ENCODE results near the gene CADPS2. TPM values are rescaled to one million over a fixed set of nuclear protein-coding genes. Genes with fewer than 3 reads are reported as not detected.

Gene CADPS2
- total and polyA plus RNA-seq, 7 donors = 4.7 to 13.0 (median 9.5) TPM

DNA sequence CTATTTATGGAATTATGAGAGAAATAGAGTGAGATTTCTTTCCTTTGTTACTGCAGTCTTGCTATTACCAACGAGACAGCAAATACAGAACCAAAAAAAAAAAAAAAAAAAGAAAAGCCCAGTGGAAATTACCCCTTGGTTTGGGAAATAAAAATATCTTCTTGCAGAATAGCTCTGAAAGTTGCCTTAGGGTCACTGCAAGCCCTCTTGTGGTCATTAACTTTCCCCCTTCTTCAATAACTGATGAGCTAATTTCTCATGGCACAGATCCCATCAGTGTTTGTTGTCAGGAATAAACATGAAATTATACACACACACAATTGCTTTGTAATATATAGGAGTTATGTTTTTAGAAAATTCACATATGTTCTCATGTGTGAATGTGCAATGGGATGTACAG, 470.8 kb downstream of the CADPS2 start:
- intact Hi-C loops (cut with DNase I) = no loop called here
- no peaks in the 10 kb centered on the region for H3K36me3 ChIP-seq
- no peak for DNase-seq
- no peaks in the 10 kb centered on the region for H3K9me3 ChIP-seq
- H3K4me3 ChIP-seq = no peak overlapping the region
- no peak overlapping the region for H3K27ac ChIP-seq
- 68 to 85% methylated on average over 1 of the region's 1 CpG for WGBS, 2 donors
- H3K4me1 ChIP-seq = no peaks in the 10 kb centered on the region
- no peak for TF ChIP-seq EP300 (IDR thresholded peaks at IDR 0.05)
- TF ChIP-seq POLR2AphosphoS5 (IDR thresholded peaks at IDR 0.05) = no peak
- TF ChIP-seq POLR2A (IDR thresholded peaks at IDR 0.05) = no peak
- TF ChIP-seq, protein P1, sequence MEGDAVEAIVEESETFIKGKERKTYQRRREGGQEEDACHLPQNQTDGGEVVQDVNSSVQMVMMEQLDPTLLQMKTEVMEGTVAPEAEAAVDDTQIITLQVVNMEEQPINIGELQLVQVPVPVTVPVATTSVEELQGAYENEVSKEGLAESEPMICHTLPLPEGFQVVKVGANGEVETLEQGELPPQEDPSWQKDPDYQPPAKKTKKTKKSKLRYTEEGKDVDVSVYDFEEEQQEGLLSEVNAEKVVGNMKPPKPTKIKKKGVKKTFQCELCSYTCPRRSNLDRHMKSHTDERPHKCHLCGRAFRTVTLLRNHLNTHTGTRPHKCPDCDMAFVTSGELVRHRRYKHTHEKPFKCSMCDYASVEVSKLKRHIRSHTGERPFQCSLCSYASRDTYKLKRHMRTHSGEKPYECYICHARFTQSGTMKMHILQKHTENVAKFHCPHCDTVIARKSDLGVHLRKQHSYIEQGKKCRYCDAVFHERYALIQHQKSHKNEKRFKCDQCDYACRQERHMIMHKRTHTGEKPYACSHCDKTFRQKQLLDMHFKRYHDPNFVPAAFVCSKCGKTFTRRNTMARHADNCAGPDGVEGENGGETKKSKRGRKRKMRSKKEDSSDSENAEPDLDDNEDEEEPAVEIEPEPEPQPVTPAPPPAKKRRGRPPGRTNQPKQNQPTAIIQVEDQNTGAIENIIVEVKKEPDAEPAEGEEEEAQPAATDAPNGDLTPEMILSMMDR (IDR thresholded peaks at IDR 0.05) = no peak
- no peaks in the 10 kb centered on the region for H3K27me3 ChIP-seq

DNA sequence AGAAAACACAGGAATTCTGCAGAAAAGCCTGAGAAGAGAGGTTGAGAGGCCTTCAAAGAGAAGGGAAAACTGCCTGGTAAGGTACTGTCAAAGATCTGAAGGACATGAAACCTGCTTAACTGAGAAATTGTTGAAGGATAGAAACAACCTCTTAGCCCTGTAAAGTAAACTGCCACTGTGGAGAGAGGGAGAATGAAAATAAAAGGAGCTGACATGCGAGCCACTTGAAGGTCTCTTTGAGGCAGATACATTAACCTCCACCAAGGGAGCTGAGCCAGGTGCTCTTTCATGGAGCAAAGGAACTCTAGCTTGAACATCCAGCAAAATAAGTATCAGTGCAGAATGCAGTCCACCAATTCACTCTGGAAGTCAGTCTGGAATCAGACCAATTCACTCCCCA, 472.9 kb downstream of the CADPS2 start:
- TF ChIP-seq, protein P1 (IDR thresholded peaks at IDR 0.05) = no peak
- no peak for TF ChIP-seq EP300 (IDR thresholded peaks at IDR 0.05)
- no peak overlapping the region for H3K4me3 ChIP-seq
- H3K36me3 ChIP-seq = no peaks in the 10 kb centered on the region
- DNase-seq = no peak
- no peaks in the 10 kb centered on the region for H3K4me1 ChIP-seq
- H3K27me3 ChIP-seq = no peaks in the 10 kb centered on the region
- intact Hi-C loops (cut with DNase I) = no loop called here
- no peak overlapping the region for H3K27ac ChIP-seq
- WGBS, 2 donors = 76 to 83% methylated on average over 1 of the region's 1 CpG
- no peaks in the 10 kb centered on the region for H3K9me3 ChIP-seq

DNA sequence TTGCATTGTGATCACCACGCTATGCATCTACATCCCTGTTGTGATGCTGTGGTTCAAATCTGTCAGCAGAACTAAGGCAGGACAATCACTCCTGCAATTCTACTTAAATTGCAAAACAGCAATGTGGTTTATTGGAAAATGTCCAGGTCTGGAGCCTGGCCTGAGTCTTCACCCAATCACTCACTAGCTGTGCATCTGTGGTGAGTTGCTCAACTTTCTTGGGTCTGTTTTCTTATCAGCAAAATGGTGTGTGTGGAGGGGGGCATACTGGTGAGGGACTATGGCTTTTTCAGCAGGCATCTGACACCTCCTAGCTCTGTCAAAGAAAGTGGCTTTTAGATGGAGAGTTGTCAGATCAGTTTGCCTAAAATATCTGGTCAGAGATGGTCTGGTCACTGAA, 473.4 kb downstream of the CADPS2 start:
- DNase-seq = peak; percentile 61
- intact Hi-C loops (cut with DNase I) = no loop called here
- TF ChIP-seq EP300 (IDR thresholded peaks at IDR 0.05) (no peak), POLR2AphosphoS5 (IDR thresholded peaks at IDR 0.05) (no peak), POLR2A (IDR thresholded peaks at IDR 0.05) (no peak)
- TF ChIP-seq, protein P1 (IDR thresholded peaks at IDR 0.05) = no peak
- Histone ChIP-seq H3K9me3 (no peaks in the 10 kb centered on the region), H3K4me1 (no peaks in the 10 kb centered on the region), H3K27me3 (no peaks in the 10 kb centered on the region), H3K27ac (no peak overlapping the region), H3K36me3 (no peaks in the 10 kb centered on the region), H3K4me3 (no peak overlapping the region)
- WGBS, 2 donors = 86% methylated on average over 1 of the region's 1 CpG

DNA sequence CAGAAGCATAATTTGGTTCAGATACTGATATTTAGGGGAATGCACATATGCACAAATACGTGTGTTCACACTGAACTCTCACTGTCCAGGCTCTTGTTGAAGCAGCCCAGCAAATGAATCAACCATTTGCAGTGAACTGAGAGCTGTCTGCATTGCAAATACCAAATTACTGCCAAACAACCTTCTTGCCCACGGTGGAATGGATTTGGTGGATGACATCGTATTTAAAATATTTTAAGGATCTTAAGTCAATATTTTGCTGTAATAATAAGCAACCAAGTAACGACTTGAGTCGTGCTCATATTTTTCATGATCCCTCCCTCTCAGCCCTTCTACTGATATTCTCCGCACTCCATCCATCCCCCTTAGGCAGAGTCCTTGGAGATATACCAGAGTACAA, 473.8 kb downstream of the CADPS2 start:
- no peaks in the 10 kb centered on the region for H3K4me1 ChIP-seq
- H3K27ac ChIP-seq = no peak overlapping the region
- H3K36me3 ChIP-seq = no peaks in the 10 kb centered on the region
- H3K9me3 ChIP-seq = no peaks in the 10 kb centered on the region
- intact Hi-C loops (cut with DNase I) = no loop called here
- H3K4me3 ChIP-seq = no peak overlapping the region
- no peak for DNase-seq
- TF ChIP-seq POLR2AphosphoS5 (IDR thresholded peaks at IDR 0.05) = no peak
- TF ChIP-seq, protein P1 (IDR thresholded peaks at IDR 0.05) = no peak
- TF ChIP-seq POLR2A (IDR thresholded peaks at IDR 0.05) = no peak
- no peak for TF ChIP-seq EP300 (IDR thresholded peaks at IDR 0.05)
- H3K27me3 ChIP-seq = no peaks in the 10 kb centered on the region
- WGBS, 2 donors = 77 to 79% methylated on average over 6 of the region's 6 CpGs

DNA sequence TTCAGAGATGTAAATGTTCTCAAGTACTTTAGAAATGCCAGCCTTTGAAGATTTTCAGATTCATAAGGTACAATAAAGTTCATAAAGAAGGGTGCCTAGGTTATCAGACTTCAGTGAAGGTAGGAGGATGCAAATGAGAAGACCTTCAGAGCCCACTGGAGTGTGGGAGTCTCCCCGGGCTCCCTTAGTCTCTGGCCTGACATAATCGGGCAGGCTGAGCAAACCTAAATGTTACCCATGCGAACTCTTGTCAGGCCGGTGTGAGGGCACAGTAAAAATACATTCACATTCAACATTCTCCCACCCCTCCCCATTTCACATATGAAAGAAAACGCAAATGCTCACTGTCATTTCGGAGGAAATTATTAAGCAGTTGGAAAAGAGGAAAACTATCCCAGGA, 479.1 kb downstream of the CADPS2 start:
- Histone ChIP-seq H3K36me3 (no peaks in the 10 kb centered on the region), H3K9me3 (no peaks in the 10 kb centered on the region), H3K27ac (no peak overlapping the region), H3K4me1 (no peaks in the 10 kb centered on the region), H3K4me3 (no peak overlapping the region), H3K27me3 (no peaks in the 10 kb centered on the region)
- DNase-seq = no peak
- TF ChIP-seq, protein P1 (IDR thresholded peaks at IDR 0.05) = no peak
- no peak for TF ChIP-seq POLR2AphosphoS5 (IDR thresholded peaks at IDR 0.05)
- 78 to 92% methylated on average over 6 of the region's 6 CpGs for WGBS, 2 donors
- intact Hi-C loops (cut with DNase I) = no loop called here
